ENCODE measurements around the gene MRPL48.
A peak's percentile ranks its signal among the peaks of the same experiment; 100 is the strongest.

MRPL48 gene

GRCh38 chr11:73760679-73761402 lies 26.8 kb upstream of the MRPL48 start, which contains the start of gene RAB6A:
TSS of gene RAB6A (minus strand) at chr11:73761074. CDS start at chr11:73760635, 439 bp downstream.
- Histone ChIP-seq H2BK15ac (ENCODE audit: low read length) (peak within 1 kb of the TSS; percentile 88), H3K4ac (ENCODE audit: low read length) (peak within 1 kb of the TSS; percentile 91), H3K9me3 (replicated peaks in 1 of 2; ENCODE audit: control insufficient read depth in 2 of 2, insufficient read depth in 1 of 2, low read depth in 1 of 2, low read length in 2 of 2) (no peaks in the 10 kb centered on the region), H3K18ac (ENCODE audit: low read length) (peak within 1 kb of the TSS; percentile 99), H3K27ac (replicated peaks; ENCODE audit: low read length) (peak within 1 kb of the TSS; percentile 91), H4K91ac (ENCODE audit: low read depth, low read length, poor library complexity) (no peak within 1 kb of the TSS), H2BK12ac (ENCODE audit: low read length) (no peak within 1 kb of the TSS), H3K36me3 (replicated peaks in 1 of 2; ENCODE audit: control insufficient read depth in 2 of 2, insufficient read depth in 2 of 2, low read length in 2 of 2) (no peaks in the 10 kb centered on the region), H3K9ac (ENCODE audit: low read depth, low read length, poor library complexity) (peak within 1 kb of the TSS; percentile 99), H4K8ac (ENCODE audit: low read depth, low read length) (peak within 1 kb of the TSS; percentile 86), H2AK5ac (ENCODE audit: low read depth, low read length) (peak within 1 kb of the TSS; percentile 70), H3K4me1 (ENCODE audit: control insufficient read depth in 2 of 2, insufficient read depth in 1 of 2, low read depth in 1 of 2, low read length in 2 of 2) (peaks cover 4 to 7% of the 10 kb centered on the region in 2 donors), H3K27me3 (ENCODE audit: control insufficient read depth in 3 of 3, insufficient read depth in 3 of 3, low read depth in 1 of 3, low read length in 3 of 3) (no peaks in the 10 kb centered on the region), H2BK120ac (ENCODE audit: low read depth, low read length) (no peak within 1 kb of the TSS), H3K14ac (ENCODE audit: low read length) (peak within 1 kb of the TSS; percentile 79), H3K4me3 (ENCODE audit: low read length in 2 of 2) (peak within 1 kb of the TSS; percentile 63 to 96), H2BK5ac (ENCODE audit: low read length) (peak within 1 kb of the TSS; percentile 97), H3K4me2 (ENCODE audit: insufficient read depth, low read length, poor library complexity, severe bottlenecking) (peak within 1 kb of the TSS; percentile 69), H3K79me1 (ENCODE audit: low read depth, low read length) (no peaks in the 10 kb centered on the region), H2AFZ (ENCODE audit: low read length) (peak within 1 kb of the TSS; percentile 85), H3K23ac (ENCODE audit: low read depth, low read length, poor library complexity) (peak within 1 kb of the TSS; percentile 76)
- peak; percentile 100 for DNase-seq (ENCODE audit: low spot score)
- WGBS, 2 donors (ENCODE audit: extremely low coverage in 2 of 2, insufficient read length in 2 of 2, insufficient replicate concordance in 1 of 2): no CpG with 5 or more reads among the region's 74 CpGs

- DNase-seq (ENCODE audit: low spot score): no peak
- Histone ChIP-seq H3K4me2 (ENCODE audit: insufficient read depth, low read length, poor library complexity, severe bottlenecking) (peak overlapping the region; percentile 52), H3K36me3 (replicated peaks in 1 of 2; ENCODE audit: control insufficient read depth in 2 of 2, insufficient read depth in 2 of 2, low read length in 2 of 2) (no peaks in the 10 kb centered on the region), H2AK5ac (ENCODE audit: low read depth, low read length) (peak overlapping the region; percentile 57), H3K9ac (ENCODE audit: low read depth, low read length, poor library complexity) (no peak overlapping the region), H3K79me1 (ENCODE audit: low read depth, low read length) (no peaks in the 10 kb centered on the region), H3K18ac (ENCODE audit: low read length) (peak overlapping the region; percentile 70), H4K8ac (ENCODE audit: low read depth, low read length) (no peak overlapping the region), H3K27ac (replicated peaks; ENCODE audit: low read length) (peak overlapping the region; percentile 54), H3K4me1 (ENCODE audit: control insufficient read depth in 2 of 2, insufficient read depth in 1 of 2, low read depth in 1 of 2, low read length in 2 of 2) (peaks cover 4 to 7% of the 10 kb centered on the region in 2 donors), H4K91ac (ENCODE audit: low read depth, low read length, poor library complexity) (no peak overlapping the region), H2AFZ (ENCODE audit: low read length) (peak overlapping the region; percentile 85), H2BK120ac (ENCODE audit: low read depth, low read length) (no peak overlapping the region), H3K4ac (ENCODE audit: low read length) (no peak overlapping the region), H2BK12ac (ENCODE audit: low read length) (no peak overlapping the region), H3K9me3 (replicated peaks in 1 of 2; ENCODE audit: control insufficient read depth in 2 of 2, insufficient read depth in 1 of 2, low read depth in 1 of 2, low read length in 2 of 2) (no peaks in the 10 kb centered on the region), H3K27me3 (ENCODE audit: control insufficient read depth in 3 of 3, insufficient read depth in 3 of 3, low read depth in 1 of 3, low read length in 3 of 3) (no peaks in the 10 kb centered on the region), H3K14ac (ENCODE audit: low read length) (no peak overlapping the region), H3K4me3 (ENCODE audit: low read length in 2 of 2) (peak overlapping the region; percentile 7 to 63), H3K23ac (ENCODE audit: low read depth, low read length, poor library complexity) (peak overlapping the region; percentile 76), H2BK5ac (ENCODE audit: low read length) (no peak overlapping the region), H2BK15ac (ENCODE audit: low read length) (no peak overlapping the region)
- no CpG with 5 or more reads among the region's 16 CpGs for WGBS, 2 donors (ENCODE audit: extremely low coverage in 2 of 2, insufficient read length in 2 of 2, insufficient replicate concordance in 1 of 2)
Measured at GRCh38 chr11:73761403-73761945, 26.2 kb upstream of the MRPL48 start.

GRCh38 chr11:73762732-73763131 lies 24.9 kb upstream of the MRPL48 start:
- Histone ChIP-seq H3K18ac (ENCODE audit: low read length) (no peak overlapping the region), H2BK5ac (ENCODE audit: low read length) (no peak overlapping the region), H3K9me3 (replicated peaks in 1 of 2; ENCODE audit: control insufficient read depth in 2 of 2, insufficient read depth in 1 of 2, low read depth in 1 of 2, low read length in 2 of 2) (no peaks in the 10 kb centered on the region), H3K14ac (ENCODE audit: low read length) (no peak overlapping the region), H3K4me2 (ENCODE audit: insufficient read depth, low read length, poor library complexity, severe bottlenecking) (no peak overlapping the region), H3K27me3 (ENCODE audit: control insufficient read depth in 3 of 3, insufficient read depth in 3 of 3, low read depth in 1 of 3, low read length in 3 of 3) (no peaks in the 10 kb centered on the region), H4K91ac (ENCODE audit: low read depth, low read length, poor library complexity) (no peak overlapping the region), H3K36me3 (replicated peaks in 1 of 2; ENCODE audit: control insufficient read depth in 2 of 2, insufficient read depth in 2 of 2, low read length in 2 of 2) (no peaks in the 10 kb centered on the region), H3K4me1 (ENCODE audit: control insufficient read depth in 2 of 2, insufficient read depth in 1 of 2, low read depth in 1 of 2, low read length in 2 of 2) (peaks cover 3% of the 10 kb centered on the region in 2 donors), H3K27ac (replicated peaks; ENCODE audit: low read length) (no peak overlapping the region), H3K4me3 (ENCODE audit: low read length in 2 of 2) (no peak overlapping the region), H2BK120ac (ENCODE audit: low read depth, low read length) (no peak overlapping the region), H2BK15ac (ENCODE audit: low read length) (no peak overlapping the region), H3K4ac (ENCODE audit: low read length) (no peak overlapping the region), H3K79me1 (ENCODE audit: low read depth, low read length) (no peaks in the 10 kb centered on the region), H2BK12ac (ENCODE audit: low read length) (no peak overlapping the region), H4K8ac (ENCODE audit: low read depth, low read length) (no peak overlapping the region), H2AK5ac (ENCODE audit: low read depth, low read length) (no peak overlapping the region), H3K23ac (ENCODE audit: low read depth, low read length, poor library complexity) (no peak overlapping the region), H3K9ac (ENCODE audit: low read depth, low read length, poor library complexity) (no peak overlapping the region), H2AFZ (ENCODE audit: low read length) (no peak overlapping the region)
- DNase-seq (ENCODE audit: low spot score): no peak

GRCh38 chr11:73766763-73767162 lies 20.9 kb upstream of the MRPL48 start:
- WGBS, 2 donors (ENCODE audit: extremely low coverage in 2 of 2, insufficient read length in 2 of 2, insufficient replicate concordance in 1 of 2): no CpG with 5 or more reads among the region's 1 CpG
- Histone ChIP-seq H2BK5ac (ENCODE audit: low read length) (no peak overlapping the region), H3K23ac (ENCODE audit: low read depth, low read length, poor library complexity) (no peak overlapping the region)

More at GRCh38 chr11:73766763-73767162, 20.9 kb upstream of the MRPL48 start:
- H3K14ac ChIP-seq (ENCODE audit: low read length): no peak overlapping the region
- H2BK15ac ChIP-seq (ENCODE audit: low read length): no peak overlapping the region
- H4K91ac ChIP-seq (ENCODE audit: low read depth, low read length, poor library complexity): no peak overlapping the region
- no peak overlapping the region for H3K18ac ChIP-seq (ENCODE audit: low read length)
- H3K27me3 ChIP-seq (ENCODE audit: control insufficient read depth in 3 of 3, insufficient read depth in 3 of 3, low read depth in 1 of 3, low read length in 3 of 3): no peaks in the 10 kb centered on the region
- no peak for DNase-seq (ENCODE audit: low spot score)
- no peak overlapping the region for H2BK120ac ChIP-seq (ENCODE audit: low read depth, low read length)
- H3K27ac ChIP-seq (replicated peaks; ENCODE audit: low read length): no peak overlapping the region
- H3K4me1 ChIP-seq (ENCODE audit: control insufficient read depth in 2 of 2, insufficient read depth in 1 of 2, low read depth in 1 of 2, low read length in 2 of 2): peaks cover 0 to 2% of the 10 kb centered on the region in 2 donors
- H2AFZ ChIP-seq (ENCODE audit: low read length): peak overlapping the region; percentile 46
- H3K9me3 ChIP-seq (replicated peaks in 1 of 2; ENCODE audit: control insufficient read depth in 2 of 2, insufficient read depth in 1 of 2, low read depth in 1 of 2, low read length in 2 of 2): no peaks in the 10 kb centered on the region
- H2AK5ac ChIP-seq (ENCODE audit: low read depth, low read length): no peak overlapping the region
- H3K4me2 ChIP-seq (ENCODE audit: insufficient read depth, low read length, poor library complexity, severe bottlenecking): no peak overlapping the region
- no peak overlapping the region for H3K9ac ChIP-seq (ENCODE audit: low read depth, low read length, poor library complexity)
- no peak overlapping the region for H3K4me3 ChIP-seq (ENCODE audit: low read length in 2 of 2)
- H3K79me1 ChIP-seq (ENCODE audit: low read depth, low read length): no peaks in the 10 kb centered on the region
- H2BK12ac ChIP-seq (ENCODE audit: low read length): no peak overlapping the region
- no peak overlapping the region for H4K8ac ChIP-seq (ENCODE audit: low read depth, low read length)
- no peaks in the 10 kb centered on the region for H3K36me3 ChIP-seq (replicated peaks in 1 of 2; ENCODE audit: control insufficient read depth in 2 of 2, insufficient read depth in 2 of 2, low read length in 2 of 2)
- no peak overlapping the region for H3K4ac ChIP-seq (ENCODE audit: low read length)
